ENCODE measurements around the gene MICAL1. TPM values are rescaled to one million over a fixed set of nuclear protein-coding genes. Genes with fewer than 3 reads are reported as not detected.

Gene MICAL1
- total and polyA plus RNA-seq, 10 of the 15 experiments (the other 5 are each of a cell fraction or from before 2014, with no cell fraction given), result 0.32 to 71.6 (median 45.3) TPM

DNA sequence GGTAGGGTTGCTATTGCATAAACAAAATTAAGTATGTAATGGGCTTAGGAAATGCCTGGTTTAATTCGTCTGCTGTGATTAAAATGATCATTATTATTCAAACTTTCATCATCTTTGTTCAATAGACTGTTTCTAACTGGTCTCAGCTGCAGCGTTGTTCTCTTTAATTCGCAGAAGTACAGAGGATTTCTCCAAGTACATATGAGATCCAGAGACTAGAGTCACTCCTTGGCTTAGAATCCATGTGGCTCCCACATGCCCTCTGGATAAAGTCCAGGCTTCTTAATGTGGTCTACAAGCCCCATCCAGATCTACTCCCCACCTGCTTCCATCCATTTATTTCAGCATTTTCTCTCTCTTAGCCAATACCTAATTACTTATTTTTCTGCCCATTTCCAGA is 28.6 kb upstream of the MICAL1 start:
- Histone ChIP-seq H3K36me3 (ENCODE audit: control insufficient read depth in 2 of 2, insufficient read depth in 2 of 2, low read length in 1 of 2) (peaks cover 0 to 18% of the 10 kb centered on the region in 2 experiments; a peak in 2 of 4 replicates), H3K79me2 (ENCODE audit: control insufficient read depth, insufficient read depth, low read length) (peaks cover 33% of the 10 kb centered on the region), H3K27ac (ENCODE audit: control insufficient read depth, insufficient read depth) (no peak overlapping the region), H3K9ac (ENCODE audit: control insufficient read depth, insufficient read depth, low read length) (no peak overlapping the region), H3K4me2 (ENCODE audit: control insufficient read depth, insufficient read depth) (no peak overlapping the region; the same call in 1 of the 2 replicates), H3K4me1 (ENCODE audit: control insufficient read depth, insufficient read depth, low read length) (no peaks in the 10 kb centered on the region; the same call in 1 of the 2 replicates), H3K4me3 (no peak overlapping the region), H3K27me3 (replicated peaks in 1 of 2; ENCODE audit: control insufficient read depth in 2 of 2, insufficient read depth in 2 of 2, low read length in 1 of 2) (no peaks in the 10 kb centered on the region), H3K9me3 (replicated peaks; ENCODE audit: control insufficient read depth, insufficient read depth, low read length) (no peaks in the 10 kb centered on the region), H2AFZ (ENCODE audit: control insufficient read depth, low read depth, low read length) (no peak overlapping the region), H4K20me1 (ENCODE audit: control insufficient read depth, insufficient read depth) (no peaks in the 10 kb centered on the region)
- no TSS peak for BruUV-seq (replicated peaks)
- FAIRE-seq (no peak), ATAC-seq (no peak), DNase-seq (ENCODE audit: low read depth, low spot score) (no peak)
- 73% methylated on average over 3 of the region's 3 CpGs for WGBS (ENCODE audit: insufficient coverage, insufficient replicate concordance, low lambda C conversion rate, missing lambda C conversion rate)
- ChIA-PET CTCF (interaction anchor here (1.3 kb wide), 1 partner anchor 12 kb away, joined by 3 read pairs; no protein-coding TSS in a partner anchor), POLR2A (interaction anchor here (9.3 kb wide), 1 partner anchor 24 kb away, joined by 132 read pairs; the partner anchor contains the start of gene MICAL1), RAD21 (ENCODE audit: unreplicated experiment) (interaction anchor here (2.1 kb wide), 1 partner anchor 101 kb away, joined by 8 read pairs; the partner anchor contains the start of gene CD164), SMC1A (ENCODE audit: uncharacterized antibody, unreplicated experiment) (interaction anchor here (0.6 to 1.6 kb wide), 2 partner anchors 7 to 1473 kb away, joined by 3 read pairs; no protein-coding TSS in a partner anchor)
- TF ChIP-seq HCFC1 (IDR thresholded peaks at IDR 0.05; ENCODE audit: low read length) (no peak), SIX5 (IDR thresholded peaks at IDR 0.05; ENCODE audit: low read depth, low read length, severe bottlenecking) (no peak), STAT1 (conservative IDR thresholded peaks at IDR 0.05) (no peak), NR2C1 (IDR thresholded peaks at IDR 0.05) (no peak), KAT2A (conservative IDR thresholded peaks at IDR 0.05; ENCODE audit: control insufficient read depth, low read depth, low read length) (no peak), TBL1XR1 (IDR thresholded peaks at IDR 0.05; ENCODE audit: low read depth, low read length) (no peak), HDGF (IDR thresholded peaks at IDR 0.05) (no peak), KLF5 (IDR thresholded peaks at IDR 0.05; ENCODE audit: partially characterized antibody) (no peak), BACH1 (IDR thresholded peaks at IDR 0.05; ENCODE audit: borderline replicate concordance) (no peak), PML (IDR thresholded peaks at IDR 0.05; ENCODE audit: low read length) (no peak), ZNF274 (IDR thresholded peaks at IDR 0.05; ENCODE audit: insufficient read depth, insufficient read length) (no peak), POLR2AphosphoS5 (IDR thresholded peaks at IDR 0.05; ENCODE audit: low read length) (no peak)
- TF ChIP-seq, protein P1, sequence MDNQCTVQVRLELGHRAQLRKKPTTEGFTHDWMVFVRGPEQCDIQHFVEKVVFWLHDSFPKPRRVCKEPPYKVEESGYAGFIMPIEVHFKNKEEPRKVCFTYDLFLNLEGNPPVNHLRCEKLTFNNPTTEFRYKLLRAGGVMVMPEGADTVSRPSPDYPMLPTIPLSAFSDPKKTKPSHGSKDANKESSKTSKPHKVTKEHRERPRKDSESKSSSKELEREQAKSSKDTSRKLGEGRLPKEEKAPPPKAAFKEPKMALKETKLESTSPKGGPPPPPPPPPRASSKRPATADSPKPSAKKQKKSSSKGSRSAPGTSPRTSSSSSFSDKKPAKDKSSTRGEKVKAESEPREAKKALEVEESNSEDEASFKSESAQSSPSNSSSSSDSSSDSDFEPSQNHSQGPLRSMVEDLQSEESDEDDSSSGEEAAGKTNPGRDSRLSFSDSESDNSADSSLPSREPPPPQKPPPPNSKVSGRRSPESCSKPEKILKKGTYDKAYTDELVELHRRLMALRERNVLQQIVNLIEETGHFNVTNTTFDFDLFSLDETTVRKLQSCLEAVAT (IDR thresholded peaks at IDR 0.05), result no peak
- intact Hi-C loops (cut with micrococcal nuclease; ENCODE audit: unreplicated experiment) (no loop called here), in situ Hi-C loops (cut with MboI) (no loop called here)

Measured in GM12878 (cell line).